ENCODE measurements around the gene SMYD1.

The SMYD1 gene

GRCh38 chr2:88122141-88122884 lies 54.7 kb downstream of the SMYD1 start:
- no peak for TF ChIP-seq TAF1 (IDR thresholded peaks at IDR 0.05; ENCODE audit: low read depth)
- TF ChIP-seq, protein P1, sequence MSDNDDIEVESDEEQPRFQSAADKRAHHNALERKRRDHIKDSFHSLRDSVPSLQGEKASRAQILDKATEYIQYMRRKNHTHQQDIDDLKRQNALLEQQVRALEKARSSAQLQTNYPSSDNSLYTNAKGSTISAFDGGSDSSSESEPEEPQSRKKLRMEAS (IDR thresholded peaks at IDR 0.05) = no peak
- TF ChIP-seq, protein P2, sequence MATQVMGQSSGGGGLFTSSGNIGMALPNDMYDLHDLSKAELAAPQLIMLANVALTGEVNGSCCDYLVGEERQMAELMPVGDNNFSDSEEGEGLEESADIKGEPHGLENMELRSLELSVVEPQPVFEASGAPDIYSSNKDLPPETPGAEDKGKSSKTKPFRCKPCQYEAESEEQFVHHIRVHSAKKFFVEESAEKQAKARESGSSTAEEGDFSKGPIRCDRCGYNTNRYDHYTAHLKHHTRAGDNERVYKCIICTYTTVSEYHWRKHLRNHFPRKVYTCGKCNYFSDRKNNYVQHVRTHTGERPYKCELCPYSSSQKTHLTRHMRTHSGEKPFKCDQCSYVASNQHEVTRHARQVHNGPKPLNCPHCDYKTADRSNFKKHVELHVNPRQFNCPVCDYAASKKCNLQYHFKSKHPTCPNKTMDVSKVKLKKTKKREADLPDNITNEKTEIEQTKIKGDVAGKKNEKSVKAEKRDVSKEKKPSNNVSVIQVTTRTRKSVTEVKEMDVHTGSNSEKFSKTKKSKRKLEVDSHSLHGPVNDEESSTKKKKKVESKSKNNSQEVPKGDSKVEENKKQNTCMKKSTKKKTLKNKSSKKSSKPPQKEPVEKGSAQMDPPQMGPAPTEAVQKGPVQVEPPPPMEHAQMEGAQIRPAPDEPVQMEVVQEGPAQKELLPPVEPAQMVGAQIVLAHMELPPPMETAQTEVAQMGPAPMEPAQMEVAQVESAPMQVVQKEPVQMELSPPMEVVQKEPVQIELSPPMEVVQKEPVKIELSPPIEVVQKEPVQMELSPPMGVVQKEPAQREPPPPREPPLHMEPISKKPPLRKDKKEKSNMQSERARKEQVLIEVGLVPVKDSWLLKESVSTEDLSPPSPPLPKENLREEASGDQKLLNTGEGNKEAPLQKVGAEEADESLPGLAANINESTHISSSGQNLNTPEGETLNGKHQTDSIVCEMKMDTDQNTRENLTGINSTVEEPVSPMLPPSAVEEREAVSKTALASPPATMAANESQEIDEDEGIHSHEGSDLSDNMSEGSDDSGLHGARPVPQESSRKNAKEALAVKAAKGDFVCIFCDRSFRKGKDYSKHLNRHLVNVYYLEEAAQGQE (IDR thresholded peaks at IDR 0.05; ENCODE audit: low read depth) = no peak
- no peak for TF ChIP-seq NFIC (IDR thresholded peaks at IDR 0.05)
- no peak for TF ChIP-seq EP300 (IDR thresholded peaks at IDR 0.05; ENCODE audit: borderline replicate concordance)
- no peak for TF ChIP-seq RAD21 (IDR thresholded peaks at IDR 0.05; ENCODE audit: low read depth)
- no peak for TF ChIP-seq YY1 (IDR thresholded peaks at IDR 0.05; ENCODE audit: low read depth)
- no peak for TF ChIP-seq CREB1 (IDR thresholded peaks at IDR 0.05; ENCODE audit: low read depth)
- TF ChIP-seq TCF12 (IDR thresholded peaks at IDR 0.05; ENCODE audit: low read depth) = no peak
- no peak for TF ChIP-seq TEAD4 (IDR thresholded peaks at IDR 0.05)
- no peak for TF ChIP-seq CEBPB (IDR thresholded peaks at IDR 0.05)
- no peak for TF ChIP-seq FOXM1 (IDR thresholded peaks at IDR 0.05; ENCODE audit: borderline replicate concordance, low read depth)
- TF ChIP-seq, protein P3, sequence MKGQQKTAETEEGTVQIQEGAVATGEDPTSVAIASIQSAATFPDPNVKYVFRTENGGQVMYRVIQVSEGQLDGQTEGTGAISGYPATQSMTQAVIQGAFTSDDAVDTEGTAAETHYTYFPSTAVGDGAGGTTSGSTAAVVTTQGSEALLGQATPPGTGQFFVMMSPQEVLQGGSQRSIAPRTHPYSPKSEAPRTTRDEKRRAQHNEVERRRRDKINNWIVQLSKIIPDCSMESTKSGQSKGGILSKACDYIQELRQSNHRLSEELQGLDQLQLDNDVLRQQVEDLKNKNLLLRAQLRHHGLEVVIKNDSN (IDR thresholded peaks at IDR 0.05) = no peak
- TF ChIP-seq EGR1 (IDR thresholded peaks at IDR 0.05) = no peak
- TF ChIP-seq ZBTB7A (IDR thresholded peaks at IDR 0.05; ENCODE audit: low read depth) = no peak

GRCh38 chr2:88123164-88123974 lies 55.7 kb downstream of the SMYD1 start:
- TF ChIP-seq, protein P3 (IDR thresholded peaks at IDR 0.05) = no peak
- TF ChIP-seq CREB1 (IDR thresholded peaks at IDR 0.05; ENCODE audit: low read depth) (no peak), NFIC (IDR thresholded peaks at IDR 0.05) (no peak), FOXM1 (IDR thresholded peaks at IDR 0.05; ENCODE audit: borderline replicate concordance, low read depth) (no peak), ZBTB7A (IDR thresholded peaks at IDR 0.05; ENCODE audit: low read depth) (no peak), CEBPB (IDR thresholded peaks at IDR 0.05) (no peak), YY1 (IDR thresholded peaks at IDR 0.05; ENCODE audit: low read depth) (no peak), TEAD4 (IDR thresholded peaks at IDR 0.05) (no peak)
- TF ChIP-seq, protein P1 (IDR thresholded peaks at IDR 0.05) = no peak
- TF ChIP-seq, protein P2 (IDR thresholded peaks at IDR 0.05; ENCODE audit: low read depth) = no peak

DNA sequence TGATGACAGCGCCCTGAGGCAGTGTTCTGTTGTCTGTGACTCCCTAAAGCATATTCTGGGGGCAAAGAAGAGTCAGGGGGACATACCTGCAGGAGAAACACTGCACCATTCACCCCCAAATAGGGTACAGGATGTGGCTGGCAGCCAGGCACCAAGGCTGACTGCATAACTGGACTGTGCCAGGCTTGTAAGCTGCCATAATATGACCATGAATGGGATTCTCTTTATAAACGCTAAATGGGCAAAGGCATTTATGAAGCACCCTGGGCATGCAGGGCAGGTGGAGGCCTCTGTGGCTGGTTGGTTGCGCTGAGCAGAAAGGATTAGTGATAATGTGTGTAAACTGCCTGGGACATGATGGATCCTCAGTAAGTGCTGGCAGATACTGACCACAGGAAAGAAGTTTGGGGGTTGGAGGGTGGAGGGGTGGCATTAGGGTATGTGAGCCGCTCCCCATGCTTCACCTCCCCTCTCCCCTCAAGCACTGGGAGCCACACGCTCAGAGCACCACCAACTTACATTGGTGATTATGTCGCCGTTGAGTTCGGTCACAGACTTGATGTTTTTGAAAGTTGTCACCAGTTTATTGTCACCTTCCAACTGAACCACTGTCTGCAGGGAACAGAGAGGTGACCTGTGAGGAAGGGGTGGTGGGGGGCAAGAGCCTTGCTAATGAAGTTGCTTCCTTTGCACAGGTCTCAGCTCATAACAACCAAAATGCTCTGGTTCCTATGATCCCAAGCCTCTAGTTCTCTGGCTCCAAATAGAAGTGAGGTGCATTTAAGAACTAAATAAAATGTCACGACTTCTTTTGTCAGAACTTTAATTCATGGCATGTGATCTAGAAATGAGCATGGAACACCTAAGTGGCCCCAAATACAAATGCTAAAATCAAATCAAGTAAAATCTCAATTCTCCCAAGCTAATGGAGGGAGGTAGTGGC lies 56.6 kb downstream of the SMYD1 start:
- TF ChIP-seq, protein P1 (IDR thresholded peaks at IDR 0.05) = no peak
- TF ChIP-seq EGR1 (IDR thresholded peaks at IDR 0.05) = no peak
- TF ChIP-seq ZBTB7A (IDR thresholded peaks at IDR 0.05; ENCODE audit: low read depth) = no peak
- TF ChIP-seq CREB1 (IDR thresholded peaks at IDR 0.05; ENCODE audit: low read depth) = no peak
- no peak for TF ChIP-seq CEBPB (IDR thresholded peaks at IDR 0.05)
- TF ChIP-seq RAD21 (IDR thresholded peaks at IDR 0.05; ENCODE audit: low read depth) = no peak
- TF ChIP-seq TAF1 (IDR thresholded peaks at IDR 0.05; ENCODE audit: low read depth) = no peak
- TF ChIP-seq, protein P3 (IDR thresholded peaks at IDR 0.05) = no peak
- TF ChIP-seq, protein P2 (IDR thresholded peaks at IDR 0.05; ENCODE audit: low read depth) = no peak
- TF ChIP-seq TEAD4 (IDR thresholded peaks at IDR 0.05) = no peak
- TF ChIP-seq EP300 (IDR thresholded peaks at IDR 0.05; ENCODE audit: borderline replicate concordance) = no peak
- TF ChIP-seq NFIC (IDR thresholded peaks at IDR 0.05) = no peak
- no peak for TF ChIP-seq FOXM1 (IDR thresholded peaks at IDR 0.05; ENCODE audit: borderline replicate concordance, low read depth)
- TF ChIP-seq TCF12 (IDR thresholded peaks at IDR 0.05; ENCODE audit: low read depth) = no peak
- no peak for TF ChIP-seq YY1 (IDR thresholded peaks at IDR 0.05; ENCODE audit: low read depth)
